HepG2 (cell line): ENCODE data around the gene KLHL21. TPM values are rescaled to one million over a fixed set of nuclear protein-coding genes. Genes with fewer than 3 reads are reported as not detected.

Experiments
- BHLHE40 ChIP-seq: IDR thresholded peaks from 2 replicates; pipeline ENCODE4 v1.6.1; 2011; ENCODE audit warnings: low read length, improper control_type of control experiment
- CREM ChIP-seq, 2 experiments: sonication (generic) in 1 of 2; formaldehyde crosslinking in 1 of 2; IDR thresholded peaks; 2 replicates each; pipeline versions ENCODE4 v1.4.0 to v1.6.1; 2016 to 2020; ENCODE audit warnings: antibody characterized with exemption in 1 of 2, mild to moderate bottlenecking in 1 of 2, missing genetic modification reagents in 1 of 2
- DDIT3 ChIP-seq: sonication (generic); formaldehyde crosslinking; IDR thresholded peaks from 2 replicates; pipeline ENCODE4 v1.4.0; 2020; ENCODE audit warnings: mild to moderate bottlenecking, missing genetic modification reagents
- DPF2 ChIP-seq: sonication (generic); formaldehyde crosslinking; IDR thresholded peaks from 2 replicates; pipeline ENCODE4 v1.4.0; 2020; ENCODE audit warnings: mild to moderate bottlenecking, low read depth, missing genetic modification reagents, borderline replicate concordance
- GATAD1 ChIP-seq: IDR thresholded peaks from 2 replicates; pipeline ENCODE4 v1.6.1; 2016; ENCODE audit warnings: missing genetic modification reagents, missing compliant biosample characterization
- GATAD2A ChIP-seq: IDR thresholded peaks from 2 replicates; pipeline ENCODE4 v1.6.1; 2016
- HDAC1 ChIP-seq: sonication (generic); formaldehyde crosslinking; IDR thresholded peaks from 2 replicates; pipeline ENCODE4 v1.5.1; 2020; ENCODE audit warnings: mild to moderate bottlenecking, missing genetic modification reagents
- HDAC2 ChIP-seq: sonication (generic); formaldehyde crosslinking; IDR thresholded peaks from 2 replicates; pipeline ENCODE4 v1.4.0; 2020; ENCODE audit warnings: missing genetic modification reagents
- JUND ChIP-seq: sonication (generic); formaldehyde crosslinking; IDR thresholded peaks from 2 replicates; pipeline ENCODE4 v1.8.0; 2022; ENCODE audit warnings: mild to moderate bottlenecking, missing genetic modification reagents
- RAD51 ChIP-seq: fragments of 450-650 bp; IDR thresholded peaks from 2 replicates; pipeline ENCODE4 v1.6.1; 2016; ENCODE audit warnings: borderline replicate concordance
- RBM39 ChIP-seq: fragments of 200-400 bp; formaldehyde crosslinking; IDR thresholded peaks from one replicate; pipeline ENCODE4 v1.6.1; 2018; ENCODE audit warnings: antibody characterized with exemption, mild to moderate bottlenecking, low read depth, low read length; ENCODE audit not compliant: poor library complexity, severe bottlenecking
- SAFB2 ChIP-seq: sonication (generic); formaldehyde crosslinking; IDR thresholded peaks from 2 replicates; pipeline ENCODE4 v1.5.1; 2020; ENCODE audit warnings: missing genetic modification reagents, low read depth, mild to moderate bottlenecking, borderline replicate concordance
- SMARCE1 ChIP-seq: fragments of 450-650 bp; IDR thresholded peaks from 2 replicates; pipeline ENCODE4 v1.6.1; 2017; ENCODE audit warnings: borderline replicate concordance
- STAG1 ChIP-seq: sonication (generic); formaldehyde crosslinking; IDR thresholded peaks from 2 replicates; pipeline ENCODE4 v1.4.0; 2020; ENCODE audit warnings: missing genetic modification reagents
- TBL1XR1 ChIP-seq: fragments of 150-350 bp; IDR thresholded peaks from 2 replicates; pipeline ENCODE4 v1.6.1; 2014; ENCODE audit warnings: borderline replicate concordance, low read length; ENCODE audit not compliant: partially characterized antibody
- TBP ChIP-seq: sonication (generic); formaldehyde crosslinking; IDR thresholded peaks from 2 replicates; pipeline ENCODE4 v1.5.0; 2020; ENCODE audit warnings: missing genetic modification reagents
- XRCC5 ChIP-seq: fragments of 200-400 bp; formaldehyde crosslinking; optimal IDR thresholded peaks from 2 replicates; pipeline ENCODE3; 2017; ENCODE audit warnings: mild to moderate bottlenecking, low read length
- ZBTB7A ChIP-seq: sonication (generic); formaldehyde crosslinking; IDR thresholded peaks from 2 replicates; pipeline ENCODE4 v1.8.0; 2022; ENCODE audit warnings: mild to moderate bottlenecking, missing genetic modification reagents
- ZFP90 ChIP-seq: sonication (generic); formaldehyde crosslinking; IDR thresholded peaks from 2 replicates; pipeline ENCODE4 v1.8.0; 2022; ENCODE audit warnings: missing genetic modification reagents, mild to moderate bottlenecking, inconsistent platforms, borderline replicate concordance
- ZFX ChIP-seq: sonication (generic); formaldehyde crosslinking; IDR thresholded peaks from 2 replicates; pipeline ENCODE4 v1.4.0; 2020; ENCODE audit warnings: mild to moderate bottlenecking, low read depth, missing genetic modification reagents, moderate library complexity
- ZKSCAN1 ChIP-seq: fragments of 150-350 bp; IDR thresholded peaks from 2 replicates; pipeline ENCODE4 v1.6.1; 2014; ENCODE audit warnings: low read length
- ZNF274 ChIP-seq: sonication (generic); formaldehyde crosslinking; IDR thresholded peaks from 2 replicates; pipeline ENCODE4 v1.5.1; 2020; ENCODE audit warnings: mild to moderate bottlenecking, missing genetic modification reagents
- ZNF329 ChIP-seq: sonication (generic); formaldehyde crosslinking; IDR thresholded peaks from 2 replicates; pipeline ENCODE4 v1.9.0; 2021; ENCODE audit warnings: low read depth, mild to moderate bottlenecking, missing genetic modification reagents
- ZNF546 ChIP-seq: sonication (generic); formaldehyde crosslinking; conservative IDR thresholded peaks from 2 replicates; pipeline ENCODE4 v1.8.1; 2023; ENCODE audit warnings: mild to moderate bottlenecking, missing genetic modification reagents
- ZNF7 ChIP-seq: IDR thresholded peaks from 2 replicates; pipeline ENCODE4 v1.6.1; 2016; ENCODE audit warnings: missing biosample characterization, missing genetic modification reagents
- ZNF746 ChIP-seq: sonication (generic); formaldehyde crosslinking; IDR thresholded peaks from 2 replicates; pipeline ENCODE4 v1.8.0; 2022; ENCODE audit warnings: mild to moderate bottlenecking, missing genetic modification reagents
- ZNF792 ChIP-seq: IDR thresholded peaks from 2 replicates; pipeline ENCODE4 v1.6.1; 2016
- polyA plus RNA-seq, 8 experiments: library from polyadenylated mRNA; depleted of rRNA in 3 of 8; stranded (reverse) in 7 of 8; unstranded in 1 of 8; fragments of >200 nt; fragmentation: Illumina TruSeq in 4 of 8; extraction: Trizol in 4 of 8; gene quantifications; 2 replicates each; pipeline versions ENCODE4 v1.2.1 to v1.2.3, GENCODE V29; 2011 to 2016; ENCODE audit warnings: low read depth in 4 of 8, missing spikeins in 1 of 8, mixed read lengths in 1 of 8; ENCODE audit not compliant: insufficient read depth in 1 of 8
- total RNA-seq, 5 experiments: library from RNA; depleted of rRNA; stranded (reverse); fragments of >200 nt; fragmentation: Illumina TruSeq; extraction: Trizol; gene quantifications; 2 replicates each; pipeline ENCODE4 v1.2.3, GENCODE V29; 2016; ENCODE audit warnings: low read depth in 1 of 5
- TF ChIP-seq, protein P1 (sequence below): sonication (generic); formaldehyde crosslinking; IDR thresholded peaks from 2 replicates; pipeline ENCODE4 v1.4.0; 2020; ENCODE audit warnings: missing genetic modification reagents, borderline replicate concordance
- TF ChIP-seq, protein P2 (sequence below): sonication (generic); formaldehyde crosslinking; IDR thresholded peaks from 2 replicates; pipeline ENCODE4 v1.4.0; 2020; ENCODE audit warnings: mild to moderate bottlenecking, missing genetic modification reagents
- TF ChIP-seq, protein P3 (sequence below): sonication (generic); formaldehyde crosslinking; IDR thresholded peaks from 2 replicates; pipeline ENCODE4 v1.8.0; 2023; ENCODE audit warnings: mild to moderate bottlenecking, missing genetic modification reagents

Gene KLHL21
- total and polyA plus RNA-seq, 2 of the 13 experiments (the other 11 are each of a cell fraction or from before 2014, with no cell fraction given): 14.8 to 25.0 TPM

- TF ChIP-seq, protein P1, sequence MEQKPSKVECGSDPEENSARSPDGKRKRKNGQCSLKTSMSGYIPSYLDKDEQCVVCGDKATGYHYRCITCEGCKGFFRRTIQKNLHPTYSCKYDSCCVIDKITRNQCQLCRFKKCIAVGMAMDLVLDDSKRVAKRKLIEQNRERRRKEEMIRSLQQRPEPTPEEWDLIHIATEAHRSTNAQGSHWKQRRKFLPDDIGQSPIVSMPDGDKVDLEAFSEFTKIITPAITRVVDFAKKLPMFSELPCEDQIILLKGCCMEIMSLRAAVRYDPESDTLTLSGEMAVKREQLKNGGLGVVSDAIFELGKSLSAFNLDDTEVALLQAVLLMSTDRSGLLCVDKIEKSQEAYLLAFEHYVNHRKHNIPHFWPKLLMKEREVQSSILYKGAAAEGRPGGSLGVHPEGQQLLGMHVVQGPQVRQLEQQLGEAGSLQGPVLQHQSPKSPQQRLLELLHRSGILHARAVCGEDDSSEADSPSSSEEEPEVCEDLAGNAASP (CRISPR knock-in tag): peak; percentile 46; the same call in 1 of the 2 replicates
- TF ChIP-seq, protein P2, sequence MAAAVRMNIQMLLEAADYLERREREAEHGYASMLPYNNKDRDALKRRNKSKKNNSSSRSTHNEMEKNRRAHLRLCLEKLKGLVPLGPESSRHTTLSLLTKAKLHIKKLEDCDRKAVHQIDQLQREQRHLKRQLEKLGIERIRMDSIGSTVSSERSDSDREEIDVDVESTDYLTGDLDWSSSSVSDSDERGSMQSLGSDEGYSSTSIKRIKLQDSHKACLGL (CRISPR knock-in tag): no peak
- no peak for TF ChIP-seq CREM (IDR thresholded peaks at IDR 0.05)
- no peak for TF ChIP-seq CREM (CRISPR knock-in tag; IDR thresholded peaks at IDR 0.05)
- TF ChIP-seq DDIT3 (CRISPR knock-in tag): no peak
- TF ChIP-seq TBP (CRISPR knock-in tag): no peak
- peak; percentile 51; the same call in 1 of the 2 replicates for TF ChIP-seq ZNF274 (CRISPR knock-in tag)
- no peak for TF ChIP-seq RAD51
- TF ChIP-seq GATAD2A (CRISPR knock-in tag): peak; percentile 30; the same call in 1 of the 2 replicates
- TF ChIP-seq ZNF792: no peak
- no peak for TF ChIP-seq SAFB2
- TF ChIP-seq GATAD1: no peak
- no peak for TF ChIP-seq ZFP90
- TF ChIP-seq XRCC5: peak; percentile 40
- TF ChIP-seq ZNF546: no peak
- TF ChIP-seq HDAC2: no peak
- TF ChIP-seq ZBTB7A (CRISPR knock-in tag): no peak
- TF ChIP-seq ZNF329 (CRISPR knock-in tag): no peak
- no peak for TF ChIP-seq ZKSCAN1
- no peak for TF ChIP-seq RBM39
- no peak for TF ChIP-seq TBL1XR1
- TF ChIP-seq BHLHE40: no peak
- TF ChIP-seq HDAC1 (CRISPR knock-in tag): no peak
- TF ChIP-seq STAG1 (CRISPR knock-in tag): no peak
- TF ChIP-seq ZNF746: no peak
- TF ChIP-seq, protein P3, sequence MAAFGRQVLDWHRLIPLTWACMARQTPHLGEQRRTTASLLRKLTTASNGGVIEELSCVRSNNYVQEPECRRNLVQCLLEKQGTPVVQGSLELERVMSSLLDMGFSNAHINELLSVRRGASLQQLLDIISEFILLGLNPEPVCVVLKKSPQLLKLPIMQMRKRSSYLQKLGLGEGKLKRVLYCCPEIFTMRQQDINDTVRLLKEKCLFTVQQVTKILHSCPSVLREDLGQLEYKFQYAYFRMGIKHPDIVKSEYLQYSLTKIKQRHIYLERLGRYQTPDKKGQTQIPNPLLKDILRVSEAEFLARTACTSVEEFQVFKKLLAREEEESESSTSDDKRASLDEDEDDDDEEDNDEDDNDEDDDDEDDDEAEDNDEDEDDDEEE (CRISPR knock-in tag): no peak
- TF ChIP-seq ZNF7: no peak
- TF ChIP-seq ZFX: peak; percentile 40; the same call in 1 of the 2 replicates
- TF ChIP-seq DPF2 (CRISPR knock-in tag): peak; percentile 14; the same call in 1 of the 2 replicates
- TF ChIP-seq JUND (CRISPR knock-in tag): no peak
- no peak for TF ChIP-seq SMARCE1
These were observed 29.9 kb downstream of the KLHL21 start (continued) for GRCh38 chr1:6572653-6573383.
